GM10847 (cell line): Measurements from ENCODE around the gene DMD.

Experiments
- POLR2A ChIP-seq: IDR thresholded peaks from 2 replicates; pipeline ENCODE4 v1.6.1; 2011; ENCODE audit not compliant: insufficient read length; ENCODE audit errors: extremely low read depth

Gene DMD

DNA sequence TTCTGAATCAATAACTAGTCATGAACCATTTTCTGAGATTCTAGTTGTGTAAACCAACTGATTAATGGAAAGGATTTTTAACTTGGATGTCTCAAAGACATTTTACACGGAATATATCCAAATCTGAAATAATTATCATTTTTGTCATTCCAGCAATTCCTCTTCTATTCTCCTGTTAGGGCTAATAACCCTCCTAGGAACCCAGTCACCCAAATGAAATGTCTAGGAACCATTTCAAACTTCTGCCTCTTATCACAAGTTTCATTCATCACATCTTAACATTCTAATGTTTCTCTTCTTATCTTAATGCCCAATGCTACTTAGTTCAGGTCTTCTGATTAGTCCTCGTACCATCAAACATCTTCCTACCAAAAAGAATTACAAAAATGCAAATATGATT, 639.8 kb downstream of the DMD start:
- no peak for TF ChIP-seq POLR2A

GRCh38 chrX:32562261-32562660, 649.1 kb downstream of the DMD start:
- TF ChIP-seq POLR2A, result no peak

GRCh38 chrX:32545101-32545500, 666.2 kb downstream of the DMD start:
- TF ChIP-seq POLR2A, result no peak

DNA sequence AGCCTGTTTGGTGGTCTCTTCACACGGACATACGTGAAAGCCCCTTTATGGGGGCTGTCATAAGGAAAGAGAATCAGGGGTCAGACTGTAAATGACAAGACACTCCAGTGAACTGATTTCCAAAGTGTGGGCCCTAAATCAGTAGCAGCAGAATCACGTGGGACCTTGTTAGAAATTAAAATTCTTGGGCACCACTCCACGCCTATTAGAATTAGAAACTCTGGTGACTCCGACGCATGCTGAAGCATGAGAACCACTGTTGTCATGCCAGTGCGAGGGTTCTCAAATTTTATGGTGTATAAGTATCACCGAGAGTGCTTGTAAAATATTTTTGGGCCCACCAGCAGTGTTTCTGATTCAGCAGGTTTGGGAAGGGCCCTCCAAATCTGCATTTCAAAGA, 672.8 kb downstream of the DMD start:
- TF ChIP-seq POLR2A, result no peak

DNA sequence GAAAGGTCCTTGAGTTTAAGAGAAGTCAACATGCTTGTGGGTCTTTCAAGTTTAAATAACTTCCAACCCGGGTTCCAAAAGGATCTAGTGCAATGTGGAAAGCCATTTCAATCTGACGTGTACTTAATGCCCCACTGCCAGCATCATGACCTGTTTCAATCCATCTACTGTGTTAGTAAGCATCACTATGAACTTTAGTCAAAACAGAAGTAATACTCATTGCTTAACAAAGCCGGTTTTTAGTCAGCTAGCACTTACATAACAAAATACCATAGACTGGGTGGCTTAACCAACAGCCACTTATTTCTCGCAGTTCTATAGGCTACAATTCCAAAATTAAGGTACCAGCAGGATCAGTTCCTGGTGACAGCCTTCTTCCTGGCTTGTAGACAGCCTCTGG, 677.5 kb downstream of the DMD start:
- TF ChIP-seq POLR2A, result no peak

DNA sequence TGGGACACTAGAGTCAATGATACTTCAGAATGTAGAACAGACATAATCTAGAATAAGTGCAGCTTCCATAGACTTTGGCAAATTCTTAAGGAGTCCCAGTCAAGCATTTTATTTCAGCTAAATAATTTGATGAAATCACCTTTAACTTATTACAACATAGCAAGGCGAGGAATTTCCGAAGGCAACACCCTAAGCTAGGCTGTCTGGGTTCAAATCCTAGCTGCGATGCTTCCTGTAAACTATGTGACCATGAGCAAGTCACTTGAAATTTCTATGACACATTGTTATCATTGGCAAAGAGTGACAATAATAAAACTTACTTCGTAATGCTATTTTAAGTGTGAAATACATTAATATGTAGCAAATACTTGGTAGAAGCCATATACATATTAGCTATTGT, 679.1 kb downstream of the DMD start:
- TF ChIP-seq POLR2A, result no peak

GRCh38 chrX:32530802-32531403, 680.4 kb downstream of the DMD start:
- TF ChIP-seq POLR2A, result no peak

- no peak for TF ChIP-seq POLR2A
Measured at GRCh38 chrX:32525234-32525633, 686.1 kb downstream of the DMD start.

GRCh38 chrX:32524385-32524784, 687.0 kb downstream of the DMD start:
- TF ChIP-seq POLR2A, result no peak

- TF ChIP-seq POLR2A, result no peak
Measured at GRCh38 chrX:32520789-32521188, 690.6 kb downstream of the DMD start.

- TF ChIP-seq POLR2A, result no peak
Measured at GRCh38 chrX:32514986-32515385, 696.4 kb downstream of the DMD start.

DNA sequence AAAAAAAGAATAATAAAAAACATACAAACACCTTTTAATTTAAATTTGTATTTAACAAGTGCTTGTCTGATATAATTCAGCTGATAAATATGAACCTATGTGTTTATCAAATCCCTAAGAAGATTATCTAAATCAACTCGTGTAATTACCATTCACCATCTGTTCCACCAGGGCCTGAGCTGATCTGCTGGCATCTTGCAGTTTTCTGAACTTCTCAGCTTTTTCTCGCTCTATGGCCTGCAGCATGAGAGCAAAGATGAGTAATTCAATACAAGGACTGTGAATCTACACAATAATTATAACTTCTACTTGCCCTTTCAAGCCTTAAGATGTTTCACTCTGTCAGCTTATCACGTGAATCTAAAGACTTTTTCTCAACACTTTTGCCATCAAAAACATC, 709.7 kb downstream of the DMD start:
- TF ChIP-seq POLR2A, result no peak

DNA sequence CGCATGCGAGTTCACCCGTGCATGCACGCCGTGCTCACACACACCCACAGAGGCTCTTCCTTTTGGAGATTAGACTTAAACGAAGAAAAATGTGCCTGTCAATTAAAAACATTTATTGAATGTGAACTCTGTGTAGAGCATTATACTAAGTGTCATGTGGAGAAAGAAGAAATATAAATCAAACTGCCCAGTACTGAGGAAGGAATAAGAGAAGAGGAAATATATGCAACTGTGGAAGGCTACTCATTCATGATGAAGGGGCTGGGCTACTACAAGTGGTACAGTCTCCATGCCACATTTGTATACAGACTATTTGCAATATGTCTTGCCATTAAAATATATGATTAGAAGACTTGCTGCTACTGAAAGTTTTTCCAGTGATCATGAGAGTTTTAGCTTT, 714.7 kb downstream of the DMD start:
- TF ChIP-seq POLR2A, result no peak

GRCh38 chrX:32495855-32496254, 715.5 kb downstream of the DMD start:
- TF ChIP-seq POLR2A, result no peak

DNA sequence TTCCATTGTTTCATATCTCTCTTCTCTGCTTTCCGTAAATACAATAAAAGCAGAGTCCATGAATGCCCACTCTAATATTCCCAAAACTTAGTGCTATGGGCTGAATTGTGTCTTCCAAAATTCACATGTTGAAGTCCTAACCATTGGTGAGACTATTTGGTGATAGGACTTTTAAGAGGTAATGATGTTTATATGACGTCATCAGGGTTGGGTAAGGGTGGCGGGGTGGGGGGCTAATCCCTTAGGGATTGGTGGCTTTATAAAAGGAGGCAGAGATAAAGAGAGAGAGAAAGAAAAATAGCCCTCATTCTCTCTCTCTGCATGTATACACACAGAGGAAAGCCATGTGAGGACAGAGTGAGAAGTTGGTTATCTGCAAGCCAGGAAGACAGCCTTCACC, 722.2 kb downstream of the DMD start:
- no peak for TF ChIP-seq POLR2A

- no peak for TF ChIP-seq POLR2A
Measured at GRCh38 chrX:32483534-32484136, 727.7 kb downstream of the DMD start.

GRCh38 chrX:32480019-32480418, 731.3 kb downstream of the DMD start:
- no peak for TF ChIP-seq POLR2A

DNA sequence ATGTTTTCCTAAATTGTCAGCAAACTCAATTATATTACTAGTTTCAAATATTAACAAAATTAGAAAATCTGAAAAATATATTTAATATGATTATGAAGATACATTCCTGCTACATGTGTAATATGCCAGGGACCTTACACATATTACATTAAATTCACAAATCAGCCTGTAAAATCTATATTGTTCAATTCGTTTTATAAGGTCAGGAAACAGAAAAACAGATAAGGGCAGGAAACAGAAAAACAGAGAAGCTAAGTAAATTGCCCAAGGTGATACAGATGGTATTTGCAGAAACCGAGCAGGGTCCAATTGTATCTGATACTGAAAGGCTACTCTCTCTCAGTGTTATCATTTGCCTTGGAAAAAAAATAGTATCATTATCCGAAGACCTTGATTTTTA, 739.0 kb downstream of the DMD start:
- no peak for TF ChIP-seq POLR2A

- no peak for TF ChIP-seq POLR2A
Measured at GRCh38 chrX:32455704-32456103, 755.6 kb downstream of the DMD start.
